ENCODE measurements around the gene EHBP1.

DNA sequence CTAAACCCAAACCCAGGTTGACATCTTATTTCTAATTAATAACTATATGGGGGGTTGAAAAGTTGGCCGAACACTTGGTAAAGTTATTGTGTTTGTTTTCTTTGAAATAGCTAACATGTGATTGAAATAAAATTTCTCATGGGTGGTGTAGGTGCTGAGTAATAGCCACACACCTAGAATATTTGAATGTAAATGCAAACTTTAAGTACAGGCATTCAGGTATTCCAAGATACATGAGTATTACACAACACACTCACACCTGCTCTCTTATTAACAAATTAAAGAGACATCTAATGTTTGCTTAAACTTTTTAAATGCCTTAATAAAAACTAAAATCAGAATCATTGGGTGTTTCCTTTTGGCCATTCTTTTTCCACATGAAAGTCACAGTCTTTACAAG, 165.5 kb downstream of the EHBP1 start:
- TF ChIP-seq, protein P1, sequence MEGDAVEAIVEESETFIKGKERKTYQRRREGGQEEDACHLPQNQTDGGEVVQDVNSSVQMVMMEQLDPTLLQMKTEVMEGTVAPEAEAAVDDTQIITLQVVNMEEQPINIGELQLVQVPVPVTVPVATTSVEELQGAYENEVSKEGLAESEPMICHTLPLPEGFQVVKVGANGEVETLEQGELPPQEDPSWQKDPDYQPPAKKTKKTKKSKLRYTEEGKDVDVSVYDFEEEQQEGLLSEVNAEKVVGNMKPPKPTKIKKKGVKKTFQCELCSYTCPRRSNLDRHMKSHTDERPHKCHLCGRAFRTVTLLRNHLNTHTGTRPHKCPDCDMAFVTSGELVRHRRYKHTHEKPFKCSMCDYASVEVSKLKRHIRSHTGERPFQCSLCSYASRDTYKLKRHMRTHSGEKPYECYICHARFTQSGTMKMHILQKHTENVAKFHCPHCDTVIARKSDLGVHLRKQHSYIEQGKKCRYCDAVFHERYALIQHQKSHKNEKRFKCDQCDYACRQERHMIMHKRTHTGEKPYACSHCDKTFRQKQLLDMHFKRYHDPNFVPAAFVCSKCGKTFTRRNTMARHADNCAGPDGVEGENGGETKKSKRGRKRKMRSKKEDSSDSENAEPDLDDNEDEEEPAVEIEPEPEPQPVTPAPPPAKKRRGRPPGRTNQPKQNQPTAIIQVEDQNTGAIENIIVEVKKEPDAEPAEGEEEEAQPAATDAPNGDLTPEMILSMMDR (IDR thresholded peaks at IDR 0.05): no peak
- no peak for TF ChIP-seq POLR2A (IDR thresholded peaks at IDR 0.05)

All from uterus (tissue), 2 donors.